Neural progenitor cell (in vitro differentiated cells): ENCODE results near the gene IHH.

Experiments
- CTCF ChIP-seq: fragments of 200-600 bp; sonication (generic); IDR thresholded peaks from 2 replicates; pipeline ENCODE4 v1.5.1; 2017; ENCODE audit warnings: antibody characterized with exemption, mild to moderate bottlenecking
- EZH2phosphoT487 ChIP-seq: fragments of 200-600 bp; sonication (generic); IDR thresholded peaks from 2 replicates; pipeline ENCODE4 v1.6.1; 2017; ENCODE audit warnings: antibody characterized with exemption

- no peak for TF ChIP-seq CTCF
- no peak for TF ChIP-seq EZH2phosphoT487
Measured at GRCh38 chr2:219054956-219055903, 5.5 kb downstream of the IHH start.
